Measurements from ENCODE around the gene COL16A1. TPM values are rescaled to one million over a fixed set of nuclear protein-coding genes. Genes with fewer than 3 reads are reported as not detected.
A peak's percentile ranks its signal among the peaks of the same experiment; 100 is the strongest.

COL16A1 gene
- total RNA-seq, 3 donors from 2014 or later: 11.2 to 62.9 (median 19.3) TPM

GRCh38 chr1:31609514-31610118 lies 94.2 kb downstream of the COL16A1 start:
- H3K4me3 ChIP-seq: no peak overlapping the region
- intact Hi-C loops (cut with DNase I, micrococcal nuclease): no loop called here
- ATAC-seq (no peak), DNase-seq (no peak)
- TF ChIP-seq CTCF (IDR thresholded peaks at IDR 0.05): no peak
- no peaks in the 10 kb centered on the region for H3K9me3 ChIP-seq
- H3K36me3 ChIP-seq (ENCODE audit: low read depth): no peaks in the 10 kb centered on the region
- H3K4me1 ChIP-seq (ENCODE audit: low read depth): no peaks in the 10 kb centered on the region

- no peaks in the 10 kb centered on the region for H3K9me3 ChIP-seq
- intact Hi-C loops (cut with DNase I, micrococcal nuclease): no loop called here
- no peak overlapping the region for H3K4me3 ChIP-seq
- no peaks in the 10 kb centered on the region for H3K4me1 ChIP-seq (ENCODE audit: low read depth)
- no peak for TF ChIP-seq CTCF (IDR thresholded peaks at IDR 0.05)
- no peaks in the 10 kb centered on the region for H3K36me3 ChIP-seq (ENCODE audit: low read depth)
- ATAC-seq: no peak
- no peak for DNase-seq
Observed at GRCh38 chr1:31607360-31607759, 96.5 kb downstream of the COL16A1 start.

- peak; percentile 36 for ATAC-seq
- Histone ChIP-seq H3K4me3 (no peak overlapping the region), H3K9me3 (no peaks in the 10 kb centered on the region), H3K4me1 (ENCODE audit: low read depth) (no peaks in the 10 kb centered on the region), H3K36me3 (ENCODE audit: low read depth) (no peaks in the 10 kb centered on the region)
- intact Hi-C loops (cut with DNase I, micrococcal nuclease): no loop called here
- TF ChIP-seq CTCF (IDR thresholded peaks at IDR 0.05): no peak
- DNase-seq: no peak
Observed at GRCh38 chr1:31605908-31606427, 97.8 kb downstream of the COL16A1 start.

Other genes with a start within 250 kb of the COL16A1 start
- 100 to 1,000 TPM; 104 to 169 (median 148) TPM for gene TINAGL1, start 127.5 kb downstream of the COL16A1 start, total RNA-seq
- gene HCRTR1, start 86.3 kb downstream of the COL16A1 start, total RNA-seq: not detected
- 10 to 100 TPM; 47.5 to 54.5 (median 52.9) TPM for gene PEF1, start 59.1 kb downstream of the COL16A1 start, total RNA-seq
- gene ADGRB2, start 60.3 kb upstream of the COL16A1 start, total RNA-seq: 1 to 10 TPM in 1 of 3 donors, under 1 TPM in 2; 0.55 to 3.8 (median 0.65) TPM
- gene SPOCD1, start 112.0 kb upstream of the COL16A1 start, total RNA-seq: under 1 TPM in 1 of 3 donors, not detected in 2; 0.99 TPM
- 100 to 1,000 TPM; 211 to 307 (median 298) TPM for gene PTP4A2, start 234.4 kb upstream of the COL16A1 start, total RNA-seq